ENCODE results near the gene CELF3. TPM values are rescaled to one million over a fixed set of nuclear protein-coding genes. Genes with fewer than 3 reads are reported as not detected.

The CELF3 gene
- polyA plus RNA-seq, 1 experiment: not detected

DNA sequence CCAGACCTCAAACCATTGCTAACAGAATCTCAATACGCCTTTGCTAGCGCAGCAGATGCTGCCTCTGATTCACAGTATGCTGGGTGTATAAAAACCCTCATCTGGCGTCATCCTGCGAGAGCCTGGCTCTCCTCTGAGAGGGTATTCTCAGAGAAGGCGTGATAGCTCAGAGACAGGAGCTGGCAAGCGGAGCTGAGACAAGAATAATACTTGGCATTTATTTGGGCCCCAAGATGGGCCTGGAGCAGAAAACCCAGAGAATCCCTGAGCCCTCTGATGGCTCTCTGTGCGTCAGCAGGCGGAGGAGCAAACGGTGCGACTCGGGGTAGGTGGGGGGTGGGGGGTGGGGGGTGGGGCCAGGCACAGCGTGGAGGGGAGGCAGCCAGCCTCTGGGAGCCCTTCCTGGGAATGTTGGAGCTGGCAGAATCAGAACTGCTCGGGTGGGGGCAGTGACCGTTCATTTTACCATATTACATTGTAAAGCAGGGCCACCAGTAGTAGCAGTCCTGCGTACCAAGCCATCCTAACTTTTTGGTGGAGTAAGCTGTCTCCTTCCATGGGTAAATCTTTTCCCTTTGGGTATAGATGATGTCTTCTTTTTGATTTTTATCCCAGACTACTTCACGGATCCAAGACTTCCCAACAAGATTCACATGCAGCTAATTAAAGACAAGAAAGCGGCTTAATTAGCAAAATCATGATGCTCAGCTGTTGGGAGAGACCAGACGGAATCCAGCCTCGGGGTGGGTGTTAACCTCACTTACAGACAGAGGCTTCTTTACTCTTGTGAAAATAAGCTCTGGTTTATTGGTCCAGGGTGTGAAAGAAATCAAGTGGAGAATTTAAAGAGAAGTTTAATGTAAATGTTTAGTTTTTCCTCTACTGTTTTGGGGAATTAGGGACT lies 11.8 kb upstream of the CELF3 start:
- POLR2A ChIA-PET: interaction anchor here (0.7 kb wide), 1 partner anchor 8 kb away, joined by 5 read pairs; no protein-coding TSS in a partner anchor
- H3K4me3 ChIP-seq (ENCODE audit: low read depth, low read length): no peak overlapping the region
- H3K27me3 ChIP-seq (ENCODE audit: control insufficient read depth, insufficient read depth, low read length): peaks cover 44% of the 10 kb centered on the region
- DNase-seq (ENCODE audit: low read depth, low spot score): peak; percentile 16
- CTCF ChIA-PET: interaction anchor here (0.9 to 1.2 kb wide), 5 partner anchors 35 to 194 kb away, joined by 3 to 4 read pairs (median 3); no protein-coding TSS in a partner anchor
- no peak for TF ChIP-seq CTCF (IDR thresholded peaks at IDR 0.05; ENCODE audit: low read depth, low read length)
- no peak overlapping the region for H3K27ac ChIP-seq (ENCODE audit: low read depth, low read length)
- no peaks in the 10 kb centered on the region for H3K9me3 ChIP-seq (ENCODE audit: control insufficient read depth, insufficient read depth, low read length)

- ChIA-PET POLR2A (no interaction called here), CTCF (no interaction called here)
- peaks cover 36% of the 10 kb centered on the region for H3K27me3 ChIP-seq (ENCODE audit: control insufficient read depth, insufficient read depth, low read length)
- no peak for DNase-seq (ENCODE audit: low read depth, low spot score)
- no peak overlapping the region for H3K4me3 ChIP-seq (ENCODE audit: low read depth, low read length)
- H3K27ac ChIP-seq (ENCODE audit: low read depth, low read length): no peak overlapping the region
- no peaks in the 10 kb centered on the region for H3K9me3 ChIP-seq (ENCODE audit: control insufficient read depth, insufficient read depth, low read length)
- TF ChIP-seq CTCF (IDR thresholded peaks at IDR 0.05; ENCODE audit: low read depth, low read length): no peak
These were observed 7.2 kb upstream of the CELF3 start for GRCh38 chr1:151723726-151724370.

- no peak for TF ChIP-seq CTCF (IDR thresholded peaks at IDR 0.05; ENCODE audit: low read depth, low read length)
- Histone ChIP-seq H3K27me3 (ENCODE audit: control insufficient read depth, insufficient read depth, low read length) (peaks cover 47% of the 10 kb centered on the region), H3K9me3 (ENCODE audit: control insufficient read depth, insufficient read depth, low read length) (no peaks in the 10 kb centered on the region), H3K4me3 (ENCODE audit: low read depth, low read length) (peak overlapping the region; percentile 53), H3K27ac (ENCODE audit: low read depth, low read length) (no peak overlapping the region)
- CTCF ChIA-PET: interaction anchor here (0.7 to 1.2 kb wide), 2 partner anchors 17 to 23 kb away, joined by 3 to 4 read pairs; no protein-coding TSS in a partner anchor
- no peak for DNase-seq (ENCODE audit: low read depth, low spot score)
- POLR2A ChIA-PET: interaction anchor here (1.2 kb wide), 1 partner anchor 146 kb away, joined by 3 read pairs; no protein-coding TSS in a partner anchor
These were observed 5.3 kb upstream of the CELF3 start for GRCh38 chr1:151721788-151722510.

DNA sequence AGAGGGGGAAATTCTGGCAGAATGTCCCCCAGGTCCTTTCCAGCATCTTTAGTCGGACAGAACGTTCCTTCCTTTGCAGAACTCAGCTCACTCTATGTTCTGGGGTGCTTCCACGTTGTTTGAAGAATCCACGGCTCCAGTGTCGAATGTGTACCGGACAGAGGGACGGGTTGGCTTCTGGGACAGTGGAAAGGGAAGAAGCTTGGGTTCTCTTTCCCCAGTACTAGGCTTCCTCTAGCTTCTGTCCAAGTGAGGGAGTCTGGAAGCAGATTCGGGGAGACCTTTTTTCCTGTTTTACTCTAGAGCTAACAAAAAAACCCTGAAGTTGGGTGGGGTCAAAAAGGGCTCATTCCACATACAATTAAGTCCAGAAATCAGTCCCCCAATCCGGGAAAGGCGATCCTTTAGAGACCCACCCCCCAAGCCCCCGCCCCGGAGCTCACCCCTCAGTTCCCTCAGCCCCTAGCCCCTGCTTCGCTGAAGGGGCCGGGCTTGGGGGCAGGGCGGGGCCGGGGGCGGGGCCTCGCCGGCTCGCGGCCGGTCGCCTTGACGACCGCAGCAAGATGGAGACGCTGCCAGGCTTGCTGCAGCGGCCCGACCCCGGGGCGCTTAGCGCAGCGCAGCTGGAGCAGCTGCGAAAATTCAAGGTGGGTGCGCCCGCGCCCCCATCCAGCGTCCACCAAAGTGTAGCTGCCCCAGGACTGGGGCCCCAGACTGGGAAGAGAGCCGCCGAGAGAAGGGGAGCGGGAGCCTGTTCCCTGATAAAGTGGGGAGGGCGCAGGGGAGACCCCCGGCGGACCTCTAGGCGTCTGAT lies 4.6 kb upstream of the CELF3 start, which contains the start of gene RIIAD1:
Gene RIIAD1, plus strand, starts transcription at position 549 of the 814 bp plus-strand sequence. Its CDS starts 15 bp downstream, at position 564.
- peaks cover 53% of the 10 kb centered on the region for H3K27me3 ChIP-seq (ENCODE audit: control insufficient read depth, insufficient read depth, low read length)
- CTCF ChIA-PET: interaction anchor here (0.7 to 1.9 kb wide), 4 partner anchors 13 to 127 kb away, joined by 3 to 16 read pairs (median 4); no protein-coding TSS in a partner anchor
- DNase-seq (ENCODE audit: low read depth, low spot score): no peak
- no peaks in the 10 kb centered on the region for H3K9me3 ChIP-seq (ENCODE audit: control insufficient read depth, insufficient read depth, low read length)
- H3K4me3 ChIP-seq (ENCODE audit: low read depth, low read length): peak within 1 kb of the TSS; percentile 53
- no peak for TF ChIP-seq CTCF (IDR thresholded peaks at IDR 0.05; ENCODE audit: low read depth, low read length)
- no peak within 1 kb of the TSS for H3K27ac ChIP-seq (ENCODE audit: low read depth, low read length)
- POLR2A ChIA-PET: no interaction called here
